CD4-positive, alpha-beta T cell treated with Interleukin-6 at 100 ng/mL for 8 hours (primary cell): ENCODE results near the gene FAM53B.
"Not testable (repeated sequence)": the region's sequence is repeated elsewhere in the genome, so short reads cannot be mapped to it uniquely, and the experiment has no call there.

Source experiments
- DNase-seq: peaks from one replicate; pipeline ENCODE4 v3.0.0-alpha.2; 2020; ENCODE audit warnings: mixed read lengths, low spot score

The FAM53B gene

DNA sequence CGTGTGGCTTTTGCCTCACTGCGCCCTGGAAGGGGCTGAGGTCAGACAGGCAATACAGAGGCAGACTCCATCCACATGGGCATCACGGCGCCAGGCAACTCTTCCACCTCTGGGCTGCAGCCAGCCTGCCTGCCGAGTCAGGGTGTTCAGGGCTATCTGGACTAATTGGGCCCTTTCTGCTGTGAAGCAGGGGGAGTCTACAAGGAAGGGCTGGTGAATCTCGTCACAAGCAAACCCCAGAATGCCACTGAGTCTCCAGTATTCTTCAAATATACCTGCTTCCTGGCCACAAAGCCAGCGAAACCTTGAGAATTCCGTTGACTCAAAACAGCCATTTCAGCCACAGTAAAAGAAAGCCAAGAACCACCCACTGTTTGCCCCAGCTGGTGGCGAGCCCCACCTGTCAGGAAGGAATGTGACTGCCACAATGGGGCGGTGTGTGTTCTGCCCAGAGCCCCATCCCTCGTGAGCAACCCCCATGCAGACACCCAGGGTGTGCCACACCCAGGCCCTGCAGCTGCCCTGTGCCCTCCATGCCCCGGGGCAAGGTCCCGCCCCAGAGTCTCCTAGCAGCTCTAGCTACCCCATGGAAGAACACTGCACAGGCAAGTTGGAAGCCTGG is 117.3 kb downstream of the FAM53B start:
- DNase-seq, result peak; percentile 69

- DNase-seq, result no peak
Observed at GRCh38 chr10:124625831-124626238, 118.3 kb downstream of the FAM53B start.

DNA sequence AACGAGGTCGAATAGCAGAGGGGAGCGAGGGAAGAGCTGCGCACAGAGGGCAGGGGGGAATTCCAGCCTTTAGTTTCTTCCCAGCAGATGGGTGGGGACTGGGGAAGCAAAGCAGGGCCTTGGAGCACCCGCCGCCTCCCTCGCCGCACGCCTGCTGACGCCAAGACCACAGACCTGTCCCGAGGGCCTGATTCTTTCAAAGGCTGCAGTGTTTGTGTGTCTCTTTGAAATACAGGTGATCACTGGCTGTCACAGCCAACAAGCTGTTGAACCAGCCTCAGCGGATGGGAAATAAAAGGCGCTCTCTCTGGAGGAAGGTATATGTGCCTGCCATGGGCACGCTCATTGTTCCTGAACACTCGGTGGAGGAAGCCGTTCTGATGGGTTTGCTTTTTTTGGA is 119.3 kb downstream of the FAM53B start:
- no peak for DNase-seq

DNA sequence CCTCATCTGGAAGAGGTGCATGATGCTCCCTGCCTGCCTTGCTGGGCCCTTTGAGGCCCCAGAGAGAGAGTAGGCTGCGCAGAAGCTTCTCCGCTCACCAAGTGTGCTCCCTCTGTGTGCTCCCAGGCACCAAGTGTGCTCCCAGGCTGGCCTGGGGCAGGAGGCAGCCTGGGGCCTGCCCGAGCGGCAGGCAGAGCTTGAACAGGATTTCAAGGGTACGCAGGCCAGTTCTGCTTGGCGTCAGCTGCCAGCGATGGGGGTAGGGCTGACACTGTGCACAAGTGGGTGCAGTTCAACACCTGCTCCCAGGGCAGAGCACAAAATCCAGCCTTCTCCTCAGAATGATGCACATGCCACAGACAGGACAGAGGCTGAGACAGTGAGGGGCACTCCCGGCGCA is 119.7 kb downstream of the FAM53B start:
- no peak for DNase-seq

DNA sequence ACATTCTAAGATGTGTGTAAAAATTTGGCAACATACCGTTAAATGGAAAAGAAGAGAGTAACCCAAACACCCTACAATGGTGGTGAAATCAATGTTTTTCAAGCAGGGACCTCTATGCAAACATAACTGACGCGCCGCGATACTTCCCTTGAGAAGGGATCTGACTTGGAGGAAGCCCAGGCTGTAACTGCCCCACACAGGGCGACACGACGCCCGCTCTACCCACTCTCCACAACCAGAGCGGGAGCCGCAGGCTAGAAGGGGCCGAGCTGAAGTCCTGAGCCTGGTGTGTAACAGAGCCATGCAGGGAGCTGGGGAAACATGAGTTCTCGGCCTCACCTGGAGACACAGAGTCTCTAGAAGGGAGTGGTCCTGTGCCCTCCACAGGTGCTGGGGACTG is 120.2 kb downstream of the FAM53B start:
- no peak for DNase-seq

GRCh38 chr10:124622866-124623536 is 121.2 kb downstream of the FAM53B start:
- no peak for DNase-seq

- DNase-seq, result no peak
Observed at GRCh38 chr10:124622158-124622557, 122.0 kb downstream of the FAM53B start.

DNA sequence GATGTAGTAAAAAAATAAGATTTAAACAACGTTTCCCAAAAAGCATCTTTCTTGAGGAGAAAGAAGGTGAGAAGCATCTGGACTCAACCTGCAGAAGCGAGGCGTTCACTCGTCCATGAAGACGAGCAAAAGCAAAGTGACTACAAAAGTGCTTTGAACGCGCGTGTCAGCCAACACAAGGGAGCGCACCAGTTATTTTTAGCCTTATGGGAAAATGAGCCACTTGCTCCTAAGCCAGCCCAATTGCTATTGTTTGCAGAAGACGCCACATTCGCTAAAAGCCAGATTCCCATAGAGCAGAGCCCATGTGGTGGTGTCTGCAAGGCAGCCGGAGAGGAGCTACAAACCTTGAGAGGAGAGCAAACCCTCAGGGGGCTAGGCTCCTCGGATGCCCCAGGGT is 122.5 kb downstream of the FAM53B start:
- DNase-seq, result no peak

DNA sequence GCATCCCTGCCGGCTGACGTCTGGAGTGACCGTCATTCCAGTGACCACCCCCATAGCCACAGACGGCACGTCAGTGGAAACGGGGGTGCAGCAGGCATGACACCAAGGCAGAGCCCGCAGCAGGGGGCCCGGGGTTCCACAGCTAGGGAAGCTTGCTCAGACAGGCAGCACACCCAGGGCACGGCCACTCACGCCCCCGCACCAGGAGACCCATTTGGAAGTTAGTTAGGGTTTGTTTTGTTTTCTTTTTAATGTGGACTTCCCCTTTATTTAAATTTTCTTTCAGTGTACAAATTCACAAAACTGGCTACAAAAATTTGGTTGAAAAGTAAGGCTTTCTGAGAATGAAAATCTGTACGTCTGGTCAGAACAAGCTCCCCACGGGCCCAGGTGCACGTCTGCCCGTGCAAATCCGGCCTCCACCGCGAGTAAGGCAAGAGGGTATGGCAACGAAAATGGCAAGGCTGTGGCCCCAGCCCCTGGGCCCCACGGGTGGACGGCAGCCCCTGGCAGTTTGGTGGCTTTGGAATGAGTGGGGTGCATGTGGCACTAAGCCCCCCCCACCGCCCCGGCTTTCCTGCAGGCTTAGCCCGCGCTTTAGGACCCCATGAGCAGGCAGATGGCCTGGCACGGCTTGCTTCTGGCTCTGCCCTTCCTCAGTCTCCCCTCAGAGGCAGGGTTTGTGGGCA is 124.2 kb downstream of the FAM53B start:
- DNase-seq, result no peak

DNA sequence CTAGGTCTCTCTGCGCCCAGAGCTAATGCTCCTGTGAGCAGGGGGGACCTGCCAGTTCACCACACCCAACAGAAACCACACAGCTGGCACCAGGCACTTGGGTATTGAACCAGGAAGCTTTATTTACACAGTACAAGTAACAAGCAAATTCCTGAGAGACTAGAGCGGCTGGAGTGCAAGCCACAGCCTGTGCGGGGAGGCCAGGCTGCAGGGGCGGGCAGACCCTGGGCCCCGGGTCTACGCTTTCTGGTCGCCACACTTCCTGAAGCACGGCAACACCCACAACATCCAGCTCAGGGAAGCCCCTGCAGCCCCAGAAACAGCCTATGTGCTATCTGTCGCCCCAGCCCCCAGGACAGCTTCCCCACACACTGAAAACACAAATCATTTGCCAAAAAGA is 125.0 kb downstream of the FAM53B start:
- peak; percentile 22 for DNase-seq

- DNase-seq, result no peak
Observed at GRCh38 chr10:124618470-124619073, 125.6 kb downstream of the FAM53B start.

- no peak for DNase-seq
Observed at GRCh38 chr10:124616836-124617130, 127.4 kb downstream of the FAM53B start.

DNA sequence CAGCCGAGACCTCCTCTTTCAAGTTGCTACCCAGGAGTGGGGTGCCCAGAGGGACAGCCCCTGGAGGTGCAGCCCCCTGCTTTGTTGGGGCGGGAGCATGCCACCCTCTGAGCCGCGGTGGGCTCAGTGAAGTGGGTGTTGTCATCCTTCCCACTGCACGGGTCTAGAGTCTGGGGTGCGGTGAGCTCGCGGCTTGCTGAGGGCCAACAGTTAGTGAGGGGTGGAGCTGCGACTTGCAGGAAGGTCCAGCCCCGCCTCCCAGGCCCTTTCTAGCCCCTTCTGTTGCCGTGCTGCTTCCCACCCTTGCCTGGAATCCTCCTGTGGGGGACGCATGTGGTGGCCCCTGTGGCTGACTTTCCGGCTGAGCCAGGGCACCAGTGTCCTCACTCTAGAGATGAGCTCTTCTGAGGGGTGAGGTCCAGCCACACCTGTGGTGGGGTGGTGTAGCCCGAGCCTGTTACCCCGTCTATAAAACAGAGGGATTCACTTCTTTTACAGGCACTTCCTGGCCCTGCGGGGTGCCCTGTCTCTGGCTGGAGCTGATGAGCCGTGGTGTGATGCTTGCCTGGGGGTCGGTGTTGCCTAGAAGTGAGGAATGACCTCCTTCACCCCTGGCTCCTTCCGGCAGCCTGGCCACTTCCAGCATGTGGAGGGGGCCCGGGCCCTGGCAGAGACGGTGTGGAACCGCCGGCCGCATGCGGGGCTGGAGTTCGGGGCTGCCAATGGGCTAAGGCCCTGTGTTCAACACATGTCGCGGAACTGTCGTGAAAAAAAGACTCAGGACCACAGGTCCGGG is 127.9 kb downstream of the FAM53B start:
- DNase-seq, result no peak

GRCh38 chr10:124615259-124615658 is 128.9 kb downstream of the FAM53B start:
- DNase-seq, result no peak

DNA sequence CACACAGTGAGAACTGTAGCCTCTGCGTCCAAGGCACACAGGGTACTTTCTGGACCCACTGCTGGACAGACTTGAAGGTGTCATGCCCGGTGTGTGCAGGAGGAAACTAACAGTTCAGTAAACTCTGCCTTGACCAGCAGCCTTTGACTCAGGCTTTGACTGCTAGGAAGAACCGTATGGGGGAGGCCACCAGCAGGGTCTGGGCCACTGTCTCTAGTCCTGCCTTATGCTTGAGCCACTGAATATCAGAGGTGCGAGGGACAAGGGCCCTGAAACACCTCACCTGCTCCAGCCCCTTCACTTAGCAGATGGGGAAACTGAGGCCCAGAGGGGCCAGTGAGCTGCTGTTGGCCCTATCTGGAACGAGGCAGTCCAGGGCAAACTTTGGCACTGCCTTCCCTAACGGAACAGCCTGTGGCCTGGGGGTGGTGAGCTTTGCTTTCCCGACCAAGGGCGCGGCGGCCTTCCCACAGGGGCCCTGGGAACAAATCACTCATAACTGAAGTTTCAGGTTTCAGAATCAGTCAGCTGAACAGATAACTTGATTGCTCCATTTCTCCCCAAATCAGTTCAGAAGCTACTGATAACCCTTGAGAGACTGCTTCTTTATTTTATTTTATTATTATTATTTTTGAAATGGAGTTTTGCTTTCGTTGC is 130.0 kb downstream of the FAM53B start:
- DNase-seq, result no peak

GRCh38 chr10:124612611-124613498 is 131.3 kb downstream of the FAM53B start:
- peak; percentile 19 for DNase-seq

GRCh38 chr10:124611738-124612137 is 132.4 kb downstream of the FAM53B start:
- DNase-seq, result peak; percentile 51

DNA sequence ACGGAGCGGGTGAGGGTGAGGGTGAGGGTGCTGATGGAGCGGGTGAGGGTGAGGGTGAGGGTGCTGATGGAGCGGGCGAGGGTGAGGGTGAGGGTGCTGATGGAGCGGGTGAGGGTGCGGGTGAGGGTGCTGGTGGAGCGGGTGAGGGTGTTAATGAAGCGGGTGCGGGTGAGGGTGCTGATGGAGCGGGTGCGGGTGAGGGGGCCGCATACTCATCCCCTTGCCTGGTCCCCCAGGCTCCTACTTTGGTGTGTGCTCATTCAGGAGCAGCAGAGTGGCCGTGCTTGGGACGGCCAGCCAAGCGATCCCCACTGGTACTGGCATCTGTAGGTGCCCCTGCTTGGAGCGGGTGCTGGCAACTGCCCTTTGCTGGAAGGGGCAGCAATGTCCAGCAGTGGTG is 133.3 kb downstream of the FAM53B start:
- DNase-seq, result not testable (repeated sequence)

DNA sequence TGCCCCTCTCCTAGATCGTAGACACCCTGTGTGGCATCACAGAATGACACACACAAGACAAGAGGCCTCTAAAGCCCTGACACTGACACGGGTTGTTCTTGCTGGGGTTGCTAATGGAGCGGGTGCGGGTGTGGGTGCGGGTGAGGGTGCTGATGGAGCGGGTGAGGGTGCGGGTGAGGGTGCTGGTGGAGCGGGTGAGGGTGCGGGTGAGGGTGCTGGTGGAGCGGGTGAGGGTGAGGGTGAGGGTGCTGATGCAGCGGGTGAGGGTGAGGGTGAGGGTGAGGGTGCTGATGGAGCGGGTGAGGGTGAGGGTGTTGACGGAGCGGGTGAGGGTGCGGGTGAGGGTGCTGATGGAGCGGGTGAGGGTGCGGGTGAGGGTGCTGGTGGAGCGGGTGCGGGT is 134.0 kb downstream of the FAM53B start:
- DNase-seq, result not testable (repeated sequence)

- no peak for DNase-seq
Observed at GRCh38 chr10:124609698-124610097, 134.5 kb downstream of the FAM53B start.
